NCI-H2196 treated with DMSO at 0.1 percent for 48 hours (cell line): ENCODE results near the gene DMAC2.
"Not testable (repeated sequence)": the region's sequence is repeated elsewhere in the genome, so short reads cannot be mapped to it uniquely, and the experiment has no call there.

Experiments
- DNase-seq: peaks from one replicate; lab custom pipeline; 2025; ENCODE audit not compliant: unreplicated experiment; lab: John Stamatoyannopoulos, UW

The DMAC2 gene

DNA sequence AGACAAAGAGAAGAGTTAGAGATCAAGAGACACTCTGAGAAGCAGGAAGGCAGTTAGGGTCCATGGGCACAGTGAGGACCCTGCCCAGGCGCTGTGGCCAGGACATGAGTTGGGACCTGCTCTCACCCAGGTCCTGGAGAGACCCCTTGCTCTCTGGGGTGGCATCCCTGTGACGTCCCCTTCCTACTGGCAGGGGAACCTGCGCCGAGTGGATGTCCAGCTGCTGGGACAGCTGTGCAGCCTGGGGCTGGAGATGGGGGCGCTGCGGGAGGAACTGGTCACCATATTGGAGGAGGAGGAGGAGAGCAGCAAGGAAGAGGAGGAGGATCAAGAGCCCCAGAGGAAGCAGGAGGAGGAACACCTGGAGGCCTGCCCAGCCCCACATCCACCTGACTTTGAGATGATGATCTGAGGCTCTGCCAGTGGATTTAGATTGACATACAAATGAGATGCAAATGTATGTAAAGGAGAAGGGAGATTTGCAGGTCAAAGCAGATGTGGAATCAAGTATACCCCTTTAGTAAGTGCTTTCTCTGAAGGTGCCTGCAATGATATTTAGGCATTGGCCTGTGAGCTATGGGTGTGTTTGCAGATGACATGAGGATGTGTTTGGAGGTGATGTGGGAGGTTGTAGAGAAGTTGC is 4.2 kb upstream of the DMAC2 start:
- DNase-seq, result no peak

DNA sequence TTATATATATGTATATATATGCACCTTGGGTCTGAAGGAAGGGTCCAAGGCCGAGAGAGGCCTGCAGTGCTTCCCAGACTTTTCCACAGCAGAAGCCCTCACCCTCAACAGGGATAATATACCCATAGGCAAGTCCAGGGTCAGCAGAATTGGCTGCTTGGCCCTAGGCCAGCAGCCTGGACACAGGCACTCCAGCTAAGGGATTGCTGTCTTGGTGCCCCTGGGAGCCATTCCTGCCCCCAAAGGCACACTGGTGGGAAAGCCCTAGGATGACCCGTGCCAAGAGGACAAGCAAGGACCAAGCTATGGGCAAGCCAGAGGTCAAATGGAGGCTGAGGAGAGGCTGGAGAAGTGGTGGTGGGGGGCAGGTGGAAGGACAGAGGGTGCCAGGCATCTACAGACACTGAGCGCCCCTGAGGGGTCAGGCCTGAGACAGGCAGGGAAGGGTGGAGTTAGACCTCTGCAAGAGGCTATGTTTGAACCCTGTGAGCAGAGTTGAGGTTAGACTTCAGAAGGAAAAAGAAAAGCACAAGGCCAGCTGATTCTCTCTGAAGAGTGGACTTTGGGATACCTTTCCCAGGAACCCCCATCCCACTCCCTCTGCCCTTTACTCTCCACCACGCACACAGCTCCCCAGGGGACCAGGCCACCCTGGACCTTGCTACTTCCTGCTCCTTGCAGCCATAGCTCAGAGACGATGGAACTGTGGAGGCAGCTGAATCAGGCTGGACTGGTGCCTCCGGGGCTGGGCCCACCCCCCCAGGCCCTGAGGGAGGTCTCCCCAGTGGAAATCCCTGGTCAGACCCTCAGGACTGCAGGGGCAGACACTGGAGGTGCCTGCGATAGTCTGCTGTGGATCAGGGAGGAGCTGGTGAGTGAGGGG is 3.0 kb upstream of the DMAC2 start, which contains the start of gene ERICH4:
ERICH4 (plus strand) TSS at position 684 of the 883 bp plus-strand sequence; CDS start at position 698, 14 bp downstream.
- no peak for DNase-seq

DNA sequence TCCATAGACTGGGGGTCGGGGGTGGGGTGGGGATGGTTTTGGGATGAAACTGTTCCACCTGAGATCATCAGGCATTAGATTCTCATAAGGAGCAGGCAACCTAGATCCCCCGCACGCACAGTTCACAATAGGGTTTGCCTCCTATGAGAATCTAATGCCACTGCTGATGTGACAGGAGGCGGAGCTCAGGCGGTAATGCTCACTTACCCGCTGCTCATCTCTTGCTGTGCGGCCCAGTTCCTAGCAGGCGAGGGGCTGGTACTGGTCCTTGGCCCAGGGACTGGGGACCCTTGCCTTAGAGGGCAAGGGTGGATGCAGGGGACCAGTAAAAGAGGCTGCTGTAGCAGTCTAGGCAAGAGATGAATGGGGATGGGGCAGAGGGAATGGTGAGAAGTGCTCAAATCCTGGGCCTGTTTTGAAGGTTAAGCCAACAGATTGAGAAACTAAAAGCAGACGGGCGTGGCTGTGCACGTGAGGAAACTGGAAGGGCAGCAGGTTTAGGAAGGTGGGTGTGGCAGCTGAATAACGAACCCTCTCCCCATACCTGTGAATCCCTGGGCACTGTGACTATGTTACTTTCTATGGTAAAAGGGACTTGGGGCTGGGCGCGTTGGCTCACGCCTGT is 1.7 kb upstream of the DMAC2 start:
- no peak for DNase-seq

DNA sequence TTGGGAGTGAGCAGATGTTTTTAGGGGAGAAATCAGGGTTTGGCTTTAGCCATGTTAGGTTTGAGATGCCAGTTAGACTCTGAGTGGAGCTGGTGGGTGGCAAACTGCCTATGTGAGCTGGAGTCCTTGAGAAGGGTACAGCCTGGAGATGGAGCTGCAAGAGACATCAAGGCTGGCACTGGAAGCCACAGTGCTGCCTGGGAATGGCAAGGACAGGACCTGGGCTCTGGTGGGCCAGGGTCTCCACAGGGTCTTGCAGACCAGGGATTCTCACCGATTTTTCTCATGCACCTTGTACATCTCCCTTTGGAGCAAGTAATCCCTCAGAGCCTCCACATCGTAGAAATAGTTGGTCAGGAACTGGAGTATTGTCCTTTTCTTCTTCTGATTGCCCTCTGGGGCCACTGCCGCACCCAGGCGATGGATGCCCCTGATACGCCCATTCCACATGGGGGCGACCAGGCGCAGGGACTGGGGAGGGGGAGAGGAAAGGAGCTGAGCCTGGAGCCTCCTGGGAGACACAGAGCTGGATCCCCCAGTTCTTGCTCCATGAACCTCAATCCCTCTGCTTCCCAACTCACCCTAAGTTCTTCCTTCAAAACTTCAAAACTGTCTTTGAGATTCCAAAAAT is 1.7 kb downstream of the DMAC2 start:
- DNase-seq, result no peak

DNA sequence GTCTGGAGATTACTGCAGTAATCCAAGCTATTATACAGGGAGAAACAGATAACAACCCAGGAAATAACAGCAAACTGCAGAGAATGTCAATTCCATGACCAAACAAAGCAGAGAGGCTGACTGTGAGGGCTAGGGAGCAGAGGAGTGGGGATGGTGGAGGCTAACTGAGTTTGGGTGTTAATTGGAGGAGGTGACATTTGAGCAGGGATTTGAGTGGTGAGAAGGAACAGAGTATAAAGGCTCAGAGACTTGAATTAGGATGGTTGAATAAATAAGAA is 3.1 kb downstream of the DMAC2 start:
- no peak for DNase-seq

DNA sequence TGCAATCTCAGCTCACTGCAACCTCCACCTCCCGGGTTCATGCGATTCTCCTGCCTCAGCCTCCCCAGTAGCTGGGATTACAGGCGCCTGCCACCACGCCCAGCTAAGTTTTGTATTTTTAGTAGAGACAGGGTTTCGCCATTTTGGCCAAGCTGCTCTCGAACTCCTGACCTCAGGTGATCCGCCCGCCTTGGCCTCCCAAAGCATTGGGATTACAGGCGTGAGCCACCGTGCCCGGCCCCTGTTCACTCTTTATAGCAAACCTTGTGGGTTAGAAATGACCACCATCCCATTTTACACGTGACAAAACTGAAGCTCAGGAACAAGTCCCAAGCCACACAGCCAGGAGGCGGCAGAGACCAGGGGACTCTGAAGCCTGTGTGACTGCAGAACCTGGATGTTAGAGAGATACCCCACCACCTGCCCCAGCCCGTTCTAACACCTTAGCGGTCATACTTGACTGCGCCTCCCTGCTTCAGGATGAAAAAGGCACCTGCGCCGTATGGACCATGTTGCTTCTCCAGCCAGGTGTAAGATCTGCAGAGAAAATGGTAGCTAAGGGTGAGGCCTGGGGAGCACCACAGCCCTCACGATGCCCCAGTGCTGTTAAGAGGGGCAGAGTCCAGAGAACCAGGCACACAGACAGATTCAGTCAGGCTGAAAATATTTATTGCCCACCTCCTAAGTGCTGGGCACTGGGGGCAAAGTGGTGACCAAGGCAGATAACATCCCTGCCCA is 3.6 kb downstream of the DMAC2 start:
- no peak for DNase-seq

DNA sequence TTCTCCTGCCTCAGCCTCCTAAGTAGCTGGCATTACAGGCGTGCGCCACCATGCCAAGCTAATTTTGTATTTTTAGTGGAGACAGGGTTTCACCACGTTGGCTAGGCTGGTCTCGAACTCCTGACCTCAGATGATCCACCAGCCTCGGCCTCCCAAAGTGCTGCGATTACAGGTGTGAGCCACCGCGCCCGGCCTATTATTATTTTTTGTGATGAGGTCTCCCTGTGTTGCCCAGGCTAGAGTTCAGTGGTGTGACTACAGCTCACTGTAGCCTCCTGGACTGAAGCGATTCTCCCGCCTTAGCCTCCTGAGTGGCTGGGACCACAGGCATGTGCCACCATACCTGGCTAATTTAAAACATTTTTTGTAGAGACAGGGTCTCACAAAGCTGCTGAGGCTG is 4.3 kb downstream of the DMAC2 start:
- DNase-seq, result not testable (repeated sequence)

DNA sequence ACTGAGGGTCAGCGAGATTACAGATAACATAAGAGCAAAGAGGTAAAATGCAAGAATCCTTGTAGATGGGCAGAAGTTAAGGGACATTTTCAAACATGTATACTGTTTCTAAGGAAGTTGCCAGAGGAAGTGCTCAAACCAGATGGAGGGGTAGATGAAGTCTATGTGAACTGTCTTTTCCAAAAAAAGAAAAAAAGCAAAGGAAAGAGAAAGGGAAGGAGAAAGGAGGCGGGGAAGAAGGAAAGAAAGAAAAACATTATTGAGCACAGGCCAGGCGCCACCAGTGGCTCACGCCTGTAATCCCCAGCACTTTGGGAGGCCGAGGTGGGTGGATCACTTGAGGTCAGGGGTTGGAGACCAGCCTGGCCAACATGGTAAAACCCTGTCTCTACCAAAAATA is 5.3 kb downstream of the DMAC2 start:
- no peak for DNase-seq

DNA sequence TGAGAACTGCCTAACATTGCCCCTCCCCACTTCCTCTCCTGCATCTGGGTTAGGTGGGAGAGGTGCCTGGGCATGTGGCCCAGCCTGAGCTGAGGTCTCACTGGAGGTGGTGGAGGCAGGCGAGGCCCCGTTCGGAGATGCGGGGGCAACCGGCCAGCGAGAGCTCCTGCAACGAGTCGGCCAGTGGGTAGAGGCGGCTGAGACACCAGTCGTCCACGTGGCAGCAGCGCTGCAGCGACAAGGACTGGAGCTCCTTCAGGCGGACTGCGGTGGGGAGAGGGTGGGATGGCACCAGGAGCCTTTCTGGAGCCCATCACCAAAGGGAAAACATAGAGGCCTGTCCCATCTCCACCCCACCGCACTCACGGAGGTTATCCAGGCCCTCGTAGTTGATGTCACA is 6.5 kb downstream of the DMAC2 start:
- no peak for DNase-seq

DNA sequence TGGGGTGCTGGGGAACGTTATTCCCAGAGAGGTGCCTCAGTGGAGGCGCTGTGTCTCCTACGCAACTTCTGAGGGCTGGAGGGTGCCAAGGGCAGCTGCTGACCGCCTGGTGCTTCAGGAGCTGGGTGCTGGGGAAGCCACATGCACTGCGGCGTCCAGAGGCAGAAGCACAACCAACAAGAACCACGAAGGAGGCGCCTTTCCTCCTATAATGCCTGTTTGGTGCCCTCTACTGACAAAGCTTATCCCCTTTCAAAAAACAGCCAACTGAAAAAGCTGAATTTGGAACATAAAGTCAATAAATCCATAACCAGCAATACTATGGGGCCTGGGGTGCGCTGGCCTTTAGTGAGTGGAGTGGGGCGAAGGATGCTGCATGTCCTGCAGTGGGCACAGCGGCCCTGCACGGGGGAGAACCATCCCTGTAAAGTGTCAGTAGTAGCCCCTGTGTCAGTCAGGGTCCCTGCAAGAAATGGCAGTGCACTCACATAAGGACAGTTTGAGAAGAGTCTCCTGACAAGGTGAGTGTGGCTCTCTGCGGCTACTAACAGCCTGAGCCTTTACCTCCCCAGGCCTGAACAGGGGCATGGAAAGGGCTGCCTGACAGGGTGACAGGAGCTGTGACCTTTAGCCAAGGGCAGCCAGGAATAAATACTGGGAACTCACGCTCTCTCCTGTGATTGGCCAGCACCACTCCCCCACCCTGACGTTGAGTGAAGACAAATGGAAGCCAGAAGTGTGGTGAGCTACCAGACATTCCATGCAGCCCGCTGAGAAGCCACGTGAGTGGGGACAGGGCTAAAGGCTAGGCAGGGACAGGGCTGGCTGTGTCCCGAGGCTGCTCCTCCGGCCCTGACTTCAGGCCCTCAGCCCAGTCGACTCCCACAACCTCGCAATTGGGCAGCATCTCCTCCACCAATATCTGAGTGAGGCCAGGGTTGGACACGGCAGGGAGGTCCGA is 8.0 kb downstream of the DMAC2 start:
- peak; percentile 48 for DNase-seq

DNA sequence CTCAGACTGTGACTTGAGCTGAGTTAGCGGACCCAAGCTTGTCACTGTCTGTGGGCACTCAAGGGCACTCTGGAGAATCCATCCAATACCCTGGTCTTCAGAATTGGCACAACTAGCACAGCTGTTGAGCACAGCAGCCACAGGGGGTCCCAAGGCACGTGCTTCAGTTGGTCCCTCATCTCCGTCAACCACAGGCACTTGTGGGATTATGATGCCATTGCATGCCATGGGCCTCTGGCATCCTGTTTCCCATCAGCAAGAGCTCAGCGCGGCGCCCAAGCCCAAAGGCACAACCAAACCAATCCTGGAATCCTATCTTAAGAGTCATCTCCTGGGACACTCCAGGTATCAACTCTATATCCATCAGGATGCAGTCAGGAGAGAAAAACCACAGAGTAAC is 8.8 kb downstream of the DMAC2 start:
- DNase-seq, result no peak

DNA sequence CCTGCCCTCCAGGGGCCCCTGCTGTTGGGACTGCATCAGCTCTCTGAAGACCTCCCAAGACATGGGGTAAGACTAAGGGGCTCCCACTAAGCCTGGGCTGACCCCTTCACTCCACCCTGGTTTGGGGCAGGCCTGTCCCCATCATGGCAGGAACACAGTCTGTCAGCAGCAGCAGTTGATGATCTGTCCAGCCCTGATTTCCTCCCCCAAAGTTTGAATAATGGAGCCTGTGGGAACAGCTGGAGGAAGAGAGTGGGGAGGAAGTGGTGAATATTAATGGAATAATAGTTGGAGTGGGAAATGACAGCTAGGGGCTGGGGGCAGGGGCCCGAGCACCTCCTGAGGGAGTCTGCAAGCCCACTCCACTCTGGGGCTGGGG is 11.2 kb downstream of the DMAC2 start:
- no peak for DNase-seq

DNA sequence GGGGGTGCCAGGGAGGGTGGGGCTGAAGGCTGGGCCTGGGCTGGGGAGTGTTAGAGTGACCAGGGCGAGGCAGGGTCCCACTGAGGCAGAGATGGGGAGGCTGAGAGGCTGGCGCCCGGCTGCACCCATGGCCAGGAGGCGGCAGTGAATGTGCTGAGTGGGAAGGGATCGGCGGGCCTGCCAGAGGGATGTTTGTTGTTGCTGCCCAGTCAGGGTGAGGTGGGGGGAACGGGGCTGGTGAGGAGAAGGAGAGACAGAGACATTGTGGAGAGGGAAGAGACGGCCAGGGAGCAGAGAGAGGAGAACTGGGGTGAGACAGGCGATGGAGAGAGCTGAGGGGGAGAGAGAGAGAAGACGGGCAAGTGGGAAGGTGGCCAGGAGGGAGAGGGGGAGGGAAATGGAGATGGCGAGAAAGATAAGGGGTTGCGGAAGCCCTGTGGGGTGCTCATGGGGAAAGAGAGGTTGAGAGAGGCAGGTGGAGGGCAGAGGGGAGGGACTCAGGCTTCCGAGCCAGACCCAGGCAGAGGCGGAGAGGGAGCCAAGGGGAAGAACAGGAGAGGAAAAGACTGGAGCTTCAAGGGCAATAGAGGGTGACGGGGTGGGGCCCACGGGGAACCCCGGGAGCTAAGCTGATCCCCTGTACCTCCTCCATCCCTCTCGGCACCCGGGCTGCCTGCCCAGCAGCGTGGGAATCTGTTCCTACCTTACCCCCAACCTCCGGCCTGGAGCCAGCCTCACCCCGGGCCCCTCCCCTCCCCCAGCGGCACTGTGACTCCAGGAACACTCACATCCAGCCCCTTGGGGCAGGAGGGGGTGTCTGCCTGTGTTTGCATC is 11.8 kb downstream of the DMAC2 start:
- peak; percentile 40 for DNase-seq

DNA sequence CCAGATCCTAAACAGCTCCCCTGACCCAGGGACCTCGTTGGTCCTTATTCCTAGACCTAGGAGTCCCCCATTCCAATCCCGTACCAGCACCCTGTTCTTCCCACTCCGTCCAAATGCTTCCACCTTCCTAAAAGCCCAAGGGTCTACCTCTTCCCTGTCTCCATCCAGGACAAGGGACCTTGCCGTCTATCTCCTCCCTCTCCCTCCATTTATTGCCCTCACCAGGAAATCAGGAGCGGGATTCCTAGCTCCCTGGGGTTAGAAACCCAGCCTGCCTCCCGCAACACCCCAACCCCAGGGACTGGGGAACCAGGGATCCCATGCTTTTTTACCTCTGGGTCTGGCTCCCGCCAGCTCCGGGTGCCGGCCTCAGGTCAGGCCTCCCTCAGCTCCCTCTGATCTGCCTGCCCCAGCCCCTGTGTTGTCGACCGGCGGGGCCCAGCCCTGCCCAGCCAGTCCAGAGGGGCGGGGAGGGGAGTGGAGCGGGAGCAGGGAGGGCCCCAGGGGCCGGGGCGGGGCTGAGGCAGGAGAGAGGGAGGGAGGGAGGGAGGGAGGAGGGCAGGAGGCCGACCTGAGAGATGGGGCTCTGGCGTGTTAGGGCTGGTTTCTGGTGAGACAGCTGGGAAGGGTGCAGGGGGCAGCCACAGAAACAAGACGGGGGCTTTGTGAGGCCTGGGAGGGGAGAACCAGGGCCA is 12.6 kb downstream of the DMAC2 start, which contains the start of gene B3GNT8:
B3GNT8 (minus strand) TSS at position 423 of the 695 bp plus-strand sequence. CDS start 596 bp downstream, outside the sequence.
- DNase-seq, result peak; percentile 75

DNA sequence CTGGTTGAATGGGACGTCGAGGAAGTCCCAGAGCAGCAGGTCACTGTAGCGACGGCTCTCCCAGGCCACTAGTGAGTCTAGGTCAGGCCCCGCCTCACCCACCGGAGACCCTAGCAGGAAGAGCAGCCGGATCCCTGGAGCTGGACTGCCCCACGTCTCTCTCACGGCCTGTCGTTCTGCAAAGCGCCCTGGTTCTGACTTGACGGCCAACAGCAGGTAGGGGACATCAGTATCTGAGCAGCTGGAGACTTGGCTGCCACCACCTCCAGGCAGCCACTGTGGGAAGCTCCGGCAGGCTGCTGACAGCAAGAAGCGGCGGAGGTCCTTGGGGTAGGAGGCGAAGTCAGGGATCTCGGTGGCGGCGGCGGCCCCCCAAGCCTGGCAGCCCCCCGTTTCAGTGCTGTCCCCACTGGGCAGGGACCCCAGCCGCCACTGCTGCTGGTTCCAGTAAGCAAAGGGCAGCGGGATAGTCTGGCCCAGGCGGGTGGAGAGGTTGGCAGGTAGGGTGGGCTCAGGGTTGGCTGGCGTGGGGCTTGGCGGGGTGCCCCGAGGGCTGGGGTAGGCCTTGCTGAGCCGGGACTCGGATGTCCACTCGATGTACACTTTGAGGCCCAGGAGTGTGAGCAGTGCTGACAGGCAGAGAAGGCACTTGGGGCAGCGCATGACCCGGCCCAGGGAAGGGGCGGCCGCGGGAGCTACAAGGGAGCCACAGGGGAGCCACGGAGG is 13.4 kb downstream of the DMAC2 start:
- no peak for DNase-seq

DNA sequence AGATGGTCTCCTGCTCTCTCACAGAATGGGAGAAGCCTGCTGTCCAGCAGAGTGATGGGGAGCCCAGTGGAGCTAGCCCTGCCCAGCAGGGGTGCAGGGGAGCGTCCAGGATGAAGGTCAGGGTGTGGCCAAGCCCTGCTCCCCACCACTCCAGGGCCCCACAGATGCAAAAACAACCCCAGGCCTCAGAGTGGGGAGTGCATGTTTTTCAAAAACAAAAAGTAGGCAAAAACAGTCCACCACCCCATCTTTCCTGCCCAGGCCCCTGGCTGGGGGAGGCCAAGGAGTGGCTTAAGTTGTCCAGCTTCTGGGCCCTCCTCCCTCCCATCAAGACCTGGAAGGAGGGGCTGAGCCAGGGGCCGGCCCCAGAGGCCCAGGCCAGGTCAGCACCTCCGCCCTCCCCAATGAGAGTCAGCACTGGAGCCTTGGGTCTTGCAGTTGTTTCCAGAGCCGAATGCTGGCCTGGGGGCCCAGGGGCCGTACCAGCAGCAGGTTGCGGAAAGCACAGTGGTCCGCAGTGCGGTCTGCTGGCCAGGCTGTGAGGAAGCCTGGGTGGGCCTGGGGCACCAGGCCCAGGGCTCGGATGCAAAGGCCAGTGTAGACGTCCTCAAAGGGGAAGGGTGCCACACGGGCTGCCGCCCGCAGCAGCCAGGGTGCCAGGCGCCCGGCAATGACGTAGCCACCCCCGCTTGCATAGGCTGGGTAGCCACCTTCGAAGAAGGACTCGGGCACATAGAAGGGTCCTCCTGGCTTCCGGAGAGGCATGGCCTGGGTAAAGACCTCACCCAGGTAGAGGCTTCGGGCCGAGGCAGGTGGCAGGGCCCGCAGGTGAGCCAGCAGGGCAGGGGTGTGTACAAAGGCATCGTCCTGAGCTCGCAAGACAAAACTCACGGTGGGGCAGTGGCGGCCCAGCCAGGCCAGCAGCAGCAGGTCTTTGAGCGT is 14.3 kb downstream of the DMAC2 start:
- DNase-seq, result no peak
